ENCODE results near the gene ADNP. TPM values are rescaled to one million over a fixed set of nuclear protein-coding genes. Genes with fewer than 3 reads are reported as not detected.
"Not testable (repeated sequence)": the region's sequence is repeated elsewhere in the genome, so short reads cannot be mapped to it uniquely, and the experiment has no call there.

The ADNP gene
- 139 TPM for total RNA-seq (ENCODE audit: unreplicated experiment)
- long read RNA-seq, partial matches to known transcripts = 0 of 18 reads
- long read RNA-seq, other reads (novel, unspliced or antisense) = 18 of 18 reads

DNA sequence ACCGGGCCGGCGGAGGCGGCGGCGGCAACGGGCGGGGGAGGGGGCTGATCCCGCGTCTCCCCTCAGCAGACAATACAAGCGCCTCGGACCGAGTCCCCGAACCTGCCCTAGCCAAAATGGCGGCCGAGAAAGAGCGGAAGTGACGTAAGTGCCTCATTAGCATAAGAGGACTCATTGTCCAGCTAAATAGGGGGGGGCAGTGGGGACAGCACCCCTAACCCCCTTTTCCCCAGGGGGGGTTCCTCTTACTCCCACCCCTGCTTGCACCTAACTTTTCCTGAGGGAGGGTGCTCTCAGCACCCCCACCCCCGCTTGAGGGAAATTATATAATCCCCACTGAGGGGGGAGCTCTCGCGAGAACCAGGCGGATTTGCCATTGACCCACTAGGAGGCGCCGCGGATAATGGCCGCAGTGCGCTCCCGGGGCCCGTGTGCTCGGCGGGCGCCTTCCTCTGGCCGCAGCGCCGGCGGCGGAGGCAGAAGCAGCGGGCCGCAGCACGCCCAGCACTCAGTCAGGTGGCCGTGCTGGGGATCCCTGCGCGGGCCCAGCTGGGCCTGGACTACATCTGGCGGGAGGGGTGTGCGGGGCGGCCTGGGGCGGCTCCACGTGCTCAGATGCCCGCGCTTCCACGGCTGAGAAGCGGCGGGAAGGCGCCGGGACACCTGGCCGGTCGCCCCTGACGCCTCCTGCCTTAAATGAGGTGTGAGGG, at the start of gene ADNP:
Gene ADNP, minus strand, starts transcription at position 132 of the 710 bp plus-strand sequence. CDS start 27,441 bp downstream, outside the sequence.
- Mint-ChIP-seq H3K36me3 (ENCODE audit: unreplicated experiment) (no peaks in the 10 kb centered on the region), H3K4me3 (ENCODE audit: unreplicated experiment) (peak within 1 kb of the TSS; percentile 80), H3K9me3 (ENCODE audit: unreplicated experiment) (peaks cover 12% of the 10 kb centered on the region), H3K27me3 (ENCODE audit: unreplicated experiment) (peaks cover 9% of the 10 kb centered on the region), H3K27ac (ENCODE audit: unreplicated experiment) (peak within 1 kb of the TSS; percentile 96), H3K4me1 (ENCODE audit: low read depth, unreplicated experiment) (peaks cover 22% of the 10 kb centered on the region)
- TF ChIP-seq, protein P1, sequence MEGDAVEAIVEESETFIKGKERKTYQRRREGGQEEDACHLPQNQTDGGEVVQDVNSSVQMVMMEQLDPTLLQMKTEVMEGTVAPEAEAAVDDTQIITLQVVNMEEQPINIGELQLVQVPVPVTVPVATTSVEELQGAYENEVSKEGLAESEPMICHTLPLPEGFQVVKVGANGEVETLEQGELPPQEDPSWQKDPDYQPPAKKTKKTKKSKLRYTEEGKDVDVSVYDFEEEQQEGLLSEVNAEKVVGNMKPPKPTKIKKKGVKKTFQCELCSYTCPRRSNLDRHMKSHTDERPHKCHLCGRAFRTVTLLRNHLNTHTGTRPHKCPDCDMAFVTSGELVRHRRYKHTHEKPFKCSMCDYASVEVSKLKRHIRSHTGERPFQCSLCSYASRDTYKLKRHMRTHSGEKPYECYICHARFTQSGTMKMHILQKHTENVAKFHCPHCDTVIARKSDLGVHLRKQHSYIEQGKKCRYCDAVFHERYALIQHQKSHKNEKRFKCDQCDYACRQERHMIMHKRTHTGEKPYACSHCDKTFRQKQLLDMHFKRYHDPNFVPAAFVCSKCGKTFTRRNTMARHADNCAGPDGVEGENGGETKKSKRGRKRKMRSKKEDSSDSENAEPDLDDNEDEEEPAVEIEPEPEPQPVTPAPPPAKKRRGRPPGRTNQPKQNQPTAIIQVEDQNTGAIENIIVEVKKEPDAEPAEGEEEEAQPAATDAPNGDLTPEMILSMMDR (IDR thresholded peaks at IDR 0.05; ENCODE audit: partially characterized antibody, unreplicated experiment) = peak; percentile 80
- DNase-seq = peak; percentile 93

DNA sequence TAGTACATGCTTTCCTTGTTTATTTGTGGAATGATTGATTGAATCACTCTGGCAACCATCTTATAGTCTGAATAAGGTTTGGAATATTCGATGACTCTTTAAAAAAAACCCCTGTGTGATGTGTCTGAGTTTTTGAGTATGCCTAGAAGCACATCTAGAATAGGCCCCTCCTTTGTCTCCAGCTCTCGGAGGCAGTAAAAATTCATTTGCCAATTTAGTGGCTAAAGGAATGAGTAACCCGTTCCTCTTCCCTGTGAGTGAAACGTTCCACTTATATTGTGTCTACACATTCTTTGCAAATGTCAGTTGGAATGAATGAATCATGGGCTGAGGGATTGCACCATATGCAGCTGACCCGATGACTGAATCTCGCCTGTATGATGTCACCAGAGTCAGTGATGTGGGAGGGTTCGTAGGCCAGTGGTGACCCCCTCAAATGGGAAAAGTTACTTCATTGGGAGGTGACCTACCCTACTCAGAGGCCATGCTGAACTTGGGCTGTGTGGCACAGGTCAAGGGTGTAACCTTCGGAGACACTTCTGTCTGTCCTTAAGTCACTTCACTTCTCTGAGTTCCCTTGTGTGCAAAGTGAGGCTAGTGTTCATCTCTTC, 48.9 kb upstream of the ADNP start:
- peaks cover 10% of the 10 kb centered on the region for H3K27me3 Mint-ChIP-seq (ENCODE audit: unreplicated experiment)
- H3K36me3 Mint-ChIP-seq (ENCODE audit: unreplicated experiment) = no peaks in the 10 kb centered on the region
- H3K4me3 Mint-ChIP-seq (ENCODE audit: unreplicated experiment) = no peak overlapping the region

DNA sequence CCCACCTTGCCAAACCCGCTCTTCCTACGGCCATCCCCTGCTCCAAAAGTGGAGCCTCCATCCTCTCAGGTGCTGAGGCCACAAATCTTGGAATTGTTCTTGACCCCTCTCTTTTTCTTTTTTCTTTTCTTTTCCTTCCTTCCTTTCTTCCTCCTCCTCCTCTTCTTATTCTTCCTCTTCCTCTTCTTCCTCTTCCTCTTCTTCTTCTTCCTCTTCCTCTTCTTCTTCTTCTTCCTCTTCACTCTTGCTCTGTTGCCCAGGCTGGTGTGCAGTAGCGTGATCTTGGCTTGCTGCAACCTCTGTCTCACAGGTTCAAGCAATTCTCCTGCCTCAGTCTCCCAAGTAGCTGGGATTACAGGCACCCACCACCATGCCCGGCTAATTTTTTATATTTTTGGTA, 47.3 kb upstream of the ADNP start:
- DNase-seq; H3K27me3 Mint-ChIP-seq (ENCODE audit: unreplicated experiment); H3K36me3 Mint-ChIP-seq (ENCODE audit: unreplicated experiment); H3K9me3 Mint-ChIP-seq (ENCODE audit: unreplicated experiment): not testable (repeated sequence)
- peak overlapping the region; percentile 59 for H3K4me3 Mint-ChIP-seq (ENCODE audit: unreplicated experiment)
- peak overlapping the region; percentile 92 for H3K27ac Mint-ChIP-seq (ENCODE audit: unreplicated experiment)
- H3K4me1 Mint-ChIP-seq (ENCODE audit: low read depth, unreplicated experiment) = peaks cover 26% of the 10 kb centered on the region

More for the DNA sequence above, 48.9 kb upstream of the ADNP start:
- no peak for DNase-seq
- Mint-ChIP-seq H3K27ac (ENCODE audit: unreplicated experiment) (peak overlapping the region; percentile 35), H3K4me1 (ENCODE audit: low read depth, unreplicated experiment) (peaks cover 26% of the 10 kb centered on the region), H3K9me3 (ENCODE audit: unreplicated experiment) (peaks cover 7% of the 10 kb centered on the region)
- TF ChIP-seq, protein P1 (IDR thresholded peaks at IDR 0.05; ENCODE audit: partially characterized antibody, unreplicated experiment) = no peak

DNA sequence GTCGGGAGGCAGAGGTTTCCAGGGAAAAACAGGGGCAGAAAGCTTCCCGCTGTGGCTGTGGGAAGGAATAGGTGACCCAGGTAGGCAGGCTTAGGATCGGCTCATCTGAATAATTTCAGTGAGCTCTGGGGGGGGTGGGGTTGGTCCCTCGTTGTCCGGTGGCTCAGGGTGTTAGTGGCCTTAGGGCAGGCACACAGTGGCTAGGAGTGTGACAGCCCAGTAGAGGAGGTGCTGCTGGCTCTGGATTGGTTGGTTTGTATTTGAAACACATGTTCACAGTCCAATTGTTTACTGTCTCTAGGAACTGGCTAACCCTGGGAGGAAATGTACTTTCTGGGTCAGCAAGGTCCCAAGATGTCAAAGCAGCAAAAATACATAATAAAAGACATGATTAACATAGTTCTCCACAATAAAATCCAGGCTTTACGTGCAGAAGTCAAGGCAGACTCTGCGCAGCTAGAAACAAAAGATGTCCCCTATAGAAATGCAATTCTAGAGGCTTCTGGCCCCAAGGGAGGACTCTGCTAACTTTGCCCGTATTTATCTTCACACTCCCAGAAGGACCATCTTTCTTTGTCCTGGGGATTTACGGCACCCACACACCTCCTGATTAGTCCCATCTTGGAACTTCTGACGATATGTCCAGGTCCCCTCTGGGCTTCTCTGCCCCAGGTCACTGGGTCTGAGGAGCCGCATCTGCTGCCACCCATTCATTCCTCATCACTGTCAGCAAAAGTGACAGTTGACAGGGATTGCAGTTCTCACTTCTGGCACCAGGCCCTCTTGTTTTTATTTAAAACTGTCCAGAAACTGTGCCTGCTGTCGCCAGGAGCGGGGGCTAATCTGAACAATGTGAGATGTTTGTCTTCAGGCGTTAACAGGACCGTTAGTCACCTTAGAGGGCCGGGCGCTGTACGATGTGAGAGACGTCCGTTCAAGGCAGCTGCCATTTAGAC, 46.1 kb upstream of the ADNP start:
- peak overlapping the region; percentile 79 for H3K4me3 Mint-ChIP-seq (ENCODE audit: unreplicated experiment)
- H3K9me3 Mint-ChIP-seq (ENCODE audit: unreplicated experiment) = peaks cover 10% of the 10 kb centered on the region
- peaks cover 5% of the 10 kb centered on the region for H3K36me3 Mint-ChIP-seq (ENCODE audit: unreplicated experiment)
- TF ChIP-seq, protein P1 (IDR thresholded peaks at IDR 0.05; ENCODE audit: partially characterized antibody, unreplicated experiment) = peak; percentile 32
- peaks cover 10% of the 10 kb centered on the region for H3K27me3 Mint-ChIP-seq (ENCODE audit: unreplicated experiment)
- peak overlapping the region; percentile 92 for H3K27ac Mint-ChIP-seq (ENCODE audit: unreplicated experiment)
- peak; percentile 32 for DNase-seq
- peaks cover 26% of the 10 kb centered on the region for H3K4me1 Mint-ChIP-seq (ENCODE audit: low read depth, unreplicated experiment)

DNA sequence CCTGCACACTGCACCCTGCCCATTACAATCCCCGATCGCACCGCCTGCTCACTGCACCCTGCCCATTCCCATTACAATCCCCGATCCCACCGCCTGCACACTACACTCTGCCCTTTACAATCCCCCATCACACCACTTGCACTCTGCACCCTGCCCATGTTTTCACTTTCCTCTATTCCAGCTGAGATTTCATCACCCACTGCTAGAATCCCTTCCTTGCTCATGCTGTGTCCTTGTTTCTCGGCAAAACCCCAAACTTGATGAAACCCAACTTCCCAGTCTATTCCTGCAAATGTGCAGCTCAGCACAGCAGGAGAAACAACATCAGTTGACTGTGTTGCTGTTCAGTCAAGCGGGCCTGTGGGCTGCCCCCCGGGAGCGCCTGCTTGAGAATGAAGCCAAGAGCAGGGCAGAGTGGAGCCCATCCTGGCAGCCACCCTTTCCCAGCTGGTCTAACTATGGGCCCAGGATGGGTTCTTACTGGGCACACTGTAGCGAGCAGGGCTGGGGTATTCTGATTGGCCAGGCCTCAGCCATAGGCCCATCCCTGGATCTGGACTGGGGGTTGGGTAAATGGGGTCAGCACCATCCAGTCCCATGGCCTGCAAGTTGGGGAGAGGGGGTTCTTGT, 44.6 kb upstream of the ADNP start:
- TF ChIP-seq, protein P1 (IDR thresholded peaks at IDR 0.05; ENCODE audit: partially characterized antibody, unreplicated experiment) = no peak
- H3K27ac Mint-ChIP-seq (ENCODE audit: unreplicated experiment) = no peak overlapping the region
- peaks cover 10% of the 10 kb centered on the region for H3K9me3 Mint-ChIP-seq (ENCODE audit: unreplicated experiment)
- no peak overlapping the region for H3K4me3 Mint-ChIP-seq (ENCODE audit: unreplicated experiment)
- peaks cover 10% of the 10 kb centered on the region for H3K27me3 Mint-ChIP-seq (ENCODE audit: unreplicated experiment)
- H3K36me3 Mint-ChIP-seq (ENCODE audit: unreplicated experiment) = peaks cover 5% of the 10 kb centered on the region
- no peak for DNase-seq
- peaks cover 26% of the 10 kb centered on the region for H3K4me1 Mint-ChIP-seq (ENCODE audit: low read depth, unreplicated experiment)
